Activated naive CD4-positive, alpha-beta T cell treated with anti-CD3 and anti-CD28 coated beads for 36 hours (primary cell): Measurements from ENCODE around the gene LRRC3C. TPM values are rescaled to one million over a fixed set of nuclear protein-coding genes. Genes with fewer than 3 reads are reported as not detected.

ENCODE experiments used
- CTCF ChIA-PET: fragments of 350-600 bp; sonication (Branson Sonifier 250); formaldehyde crosslinking; loops from one replicate; lab custom pipeline; 2021; ENCODE audit warnings: antibody characterized with exemption; lab: Charles Lee
- DNase-seq: peaks from one replicate; pipeline ENCODE4 v3.0.0-alpha.2; 2020
- H3K27ac Mint-ChIP-seq: one replicate; pipeline ENCODE4 v1.8.0; 2021; ENCODE audit warnings: mild to moderate bottlenecking, mixed read lengths
- H3K27me3 Mint-ChIP-seq: one replicate; pipeline ENCODE4 v1.8.0; 2021; ENCODE audit warnings: low read depth, mixed read lengths
- H3K36me3 Mint-ChIP-seq: one replicate; pipeline ENCODE4 v1.8.0; 2021; ENCODE audit warnings: low read depth, mixed read lengths
- H3K4me1 Mint-ChIP-seq: one replicate; pipeline ENCODE4 v1.8.0; 2021; ENCODE audit warnings: low read depth, mixed read lengths
- H3K4me3 Mint-ChIP-seq: one replicate; pipeline ENCODE4 v1.8.0; 2021; ENCODE audit warnings: mild to moderate bottlenecking, moderate library complexity, mixed read lengths
- H3K9me3 Mint-ChIP-seq: one replicate; pipeline ENCODE4 v1.8.0; 2021; ENCODE audit warnings: mixed read lengths
- intact Hi-C: fragments of 100-400 bp; cut with micrococcal nuclease; formaldehyde crosslinking; loops from one replicate; pipeline ENCODE4 v1.15.1; 2023
- total RNA-seq, 2 experiments: library from RNA; stranded (reverse); gene quantifications; one replicate each; pipeline ENCODE4 v1.2.3, GENCODE V29; 2021

Gene LRRC3C
- total RNA-seq, 2 experiments from 2014 or later = not detected

DNA sequence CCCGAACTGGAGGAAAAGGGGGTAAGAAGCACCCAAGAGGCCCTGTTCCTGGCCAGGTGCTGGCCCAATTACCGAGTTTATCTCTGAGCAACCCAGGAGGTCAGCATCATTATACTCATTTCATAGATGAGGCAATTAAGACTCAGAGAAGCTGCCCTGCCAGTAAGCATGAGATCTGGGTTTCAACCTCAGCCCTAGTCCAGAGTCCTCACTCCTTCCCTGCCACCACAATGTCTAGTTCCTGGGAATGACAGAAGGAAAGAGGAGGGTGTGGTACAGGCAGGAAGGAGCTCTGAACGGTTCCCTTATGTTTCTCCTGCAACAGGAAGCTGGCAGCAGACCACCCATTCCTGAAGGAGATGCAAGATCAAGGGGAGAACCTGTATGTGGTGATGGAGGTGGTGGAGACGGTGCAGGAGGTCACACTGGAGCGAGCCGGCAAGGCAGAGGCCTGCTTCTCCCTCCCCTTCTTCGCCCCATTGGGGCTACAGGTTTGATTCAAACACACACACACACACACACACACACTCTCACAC, 42.7 kb downstream of the LRRC3C start:
- peaks cover 3% of the 10 kb centered on the region for H3K4me1 Mint-ChIP-seq
- H3K27ac Mint-ChIP-seq = no peak overlapping the region
- H3K27me3 Mint-ChIP-seq = peaks cover 11% of the 10 kb centered on the region
- no peak for DNase-seq
- CTCF ChIA-PET = interaction anchor here (0.8 kb wide), 1 partner anchor 12 kb away, joined by 3 read pairs; no protein-coding TSS in a partner anchor
- no peak overlapping the region for H3K4me3 Mint-ChIP-seq
- H3K9me3 Mint-ChIP-seq = no peaks in the 10 kb centered on the region
- H3K36me3 Mint-ChIP-seq = no peaks in the 10 kb centered on the region
- intact Hi-C loops = no loop called here

- H3K36me3 Mint-ChIP-seq = no peaks in the 10 kb centered on the region
- DNase-seq = no peak
- CTCF ChIA-PET = interaction anchor here (0.6 kb wide), 1 partner anchor 384 kb away, joined by 3 read pairs; no protein-coding TSS in a partner anchor
Observed at GRCh38 chr17:39971076-39971603, 43.6 kb downstream of the LRRC3C start.

GRCh38 chr17:39972271-39972670, 44.7 kb downstream of the LRRC3C start:
- Mint-ChIP-seq H3K9me3 (no peaks in the 10 kb centered on the region), H3K27me3 (peaks cover 11% of the 10 kb centered on the region), H3K4me3 (no peak overlapping the region), H3K4me1 (peaks cover 3% of the 10 kb centered on the region), H3K36me3 (no peaks in the 10 kb centered on the region), H3K27ac (no peak overlapping the region)
- CTCF ChIA-PET = no interaction called here
- intact Hi-C loops = no loop called here
- DNase-seq = peak; percentile 18

More at GRCh38 chr17:39971076-39971603, 43.6 kb downstream of the LRRC3C start:
- no peaks in the 10 kb centered on the region for H3K9me3 Mint-ChIP-seq
- H3K27ac Mint-ChIP-seq = no peak overlapping the region
- peaks cover 3% of the 10 kb centered on the region for H3K4me1 Mint-ChIP-seq
- intact Hi-C loops = no loop called here
- peaks cover 11% of the 10 kb centered on the region for H3K27me3 Mint-ChIP-seq
- no peak overlapping the region for H3K4me3 Mint-ChIP-seq

DNA sequence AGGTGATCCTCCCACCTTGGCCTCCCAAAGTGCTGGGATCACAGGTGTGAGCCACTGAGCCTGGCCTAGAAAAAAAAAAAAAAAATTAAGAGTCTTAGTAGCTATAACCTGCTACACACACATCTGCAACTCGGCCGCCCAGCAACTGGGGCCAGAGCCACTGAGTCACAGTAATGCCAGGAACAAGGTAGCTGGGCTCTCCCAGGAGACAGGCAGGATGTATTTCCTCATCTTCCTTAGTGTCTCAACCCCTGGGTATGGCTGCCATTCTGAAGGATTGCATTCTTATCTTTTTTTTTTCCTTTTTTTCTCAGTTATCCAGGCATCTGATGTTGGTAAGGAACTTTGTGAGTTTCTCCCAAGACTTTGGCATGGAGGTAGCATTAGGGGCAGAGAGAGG, 46.0 kb downstream of the LRRC3C start:
- CTCF ChIA-PET = interaction anchor here (0.6 to 0.7 kb wide), 3 partner anchors 11 to 53 kb away, joined by 4 to 6 read pairs (median 5); no protein-coding TSS in a partner anchor
- Mint-ChIP-seq H3K4me3 (no peak overlapping the region), H3K4me1 (peaks cover 3% of the 10 kb centered on the region), H3K27ac (no peak overlapping the region), H3K9me3 (no peaks in the 10 kb centered on the region), H3K36me3 (no peaks in the 10 kb centered on the region), H3K27me3 (peaks cover 11% of the 10 kb centered on the region)
- no peak for DNase-seq
- intact Hi-C loops = no loop called here

- Mint-ChIP-seq H3K36me3 (no peaks in the 10 kb centered on the region), H3K9me3 (no peaks in the 10 kb centered on the region), H3K27me3 (peaks cover 14% of the 10 kb centered on the region), H3K4me1 (peaks cover 7% of the 10 kb centered on the region), H3K27ac (no peak overlapping the region), H3K4me3 (no peak overlapping the region)
- CTCF ChIA-PET = interaction anchor here (0.6 kb wide), 1 partner anchor 81 kb away, joined by 3 read pairs; no protein-coding TSS in a partner anchor
- no peak for DNase-seq
- intact Hi-C loops = no loop called here
Observed at GRCh38 chr17:39974433-39974832, 46.9 kb downstream of the LRRC3C start.

- Mint-ChIP-seq H3K4me3 (no peak overlapping the region), H3K36me3 (peaks cover 2% of the 10 kb centered on the region), H3K4me1 (peaks cover 14% of the 10 kb centered on the region), H3K27ac (no peak overlapping the region), H3K9me3 (no peaks in the 10 kb centered on the region), H3K27me3 (peaks cover 14% of the 10 kb centered on the region)
- DNase-seq = no peak
- intact Hi-C loops = no loop called here
- CTCF ChIA-PET = interaction anchor here (0.6 to 1.4 kb wide), 4 partner anchors 9 to 127 kb away, joined by 4 to 5 read pairs (median 4); no protein-coding TSS in a partner anchor
Observed at GRCh38 chr17:39975801-39976200, 48.3 kb downstream of the LRRC3C start.

- peaks cover 2% of the 10 kb centered on the region for H3K27me3 Mint-ChIP-seq
- intact Hi-C loops = no loop called here
- H3K4me3 Mint-ChIP-seq = no peak overlapping the region
- peaks cover 31% of the 10 kb centered on the region for H3K4me1 Mint-ChIP-seq
- H3K36me3 Mint-ChIP-seq = peaks cover 11% of the 10 kb centered on the region
- no peaks in the 10 kb centered on the region for H3K9me3 Mint-ChIP-seq
- no peak for DNase-seq
- CTCF ChIA-PET = interaction anchor here (0.6 to 4.0 kb wide), 12 partner anchors 11 to 357 kb away, joined by 3 to 34 read pairs (median 5); no protein-coding TSS in a partner anchor
- H3K27ac Mint-ChIP-seq = no peak overlapping the region
Observed at GRCh38 chr17:39979016-39979670, 51.6 kb downstream of the LRRC3C start.

DNA sequence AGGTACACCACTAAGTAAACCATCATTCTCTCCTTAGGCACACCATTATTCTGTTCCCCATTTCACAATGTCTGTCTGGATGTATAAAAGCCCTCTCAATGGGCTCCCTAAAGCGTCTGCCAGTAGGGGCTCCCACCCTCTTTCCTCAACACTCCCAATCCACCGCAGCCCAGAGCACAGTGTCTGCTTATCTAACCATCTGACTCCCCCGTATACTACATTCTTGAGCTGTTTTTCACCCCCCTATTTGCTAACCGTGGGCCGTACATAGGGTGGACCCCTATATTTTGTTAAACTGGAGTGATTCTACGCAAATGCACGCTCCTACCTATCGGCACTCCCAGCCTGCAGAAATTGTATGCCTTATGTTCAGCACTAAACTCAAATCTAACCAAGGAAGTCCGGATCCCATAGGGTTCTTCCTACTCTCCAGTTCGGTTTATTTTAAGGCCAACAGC, 52.4 kb downstream of the LRRC3C start:
- CTCF ChIA-PET = interaction anchor here (0.7 to 4.0 kb wide), 13 partner anchors 11 to 432 kb away, joined by 3 to 34 read pairs (median 5); partner anchors contain the start of gene MED24
- H3K36me3 Mint-ChIP-seq = peaks cover 17% of the 10 kb centered on the region
- intact Hi-C loops = loop anchor here (1.0 to 5.0 kb wide), 11 partner anchors 16 to 358 kb away; partner anchors contain the start of genes CASC3, LRRC3C and ORMDL3
- peak; percentile 10 for DNase-seq
- H3K4me1 Mint-ChIP-seq = peaks cover 35% of the 10 kb centered on the region
- H3K27ac Mint-ChIP-seq = peak overlapping the region; percentile 80
- H3K9me3 Mint-ChIP-seq = no peaks in the 10 kb centered on the region
- H3K4me3 Mint-ChIP-seq = peak overlapping the region; percentile 88
- peaks cover 2% of the 10 kb centered on the region for H3K27me3 Mint-ChIP-seq

DNA sequence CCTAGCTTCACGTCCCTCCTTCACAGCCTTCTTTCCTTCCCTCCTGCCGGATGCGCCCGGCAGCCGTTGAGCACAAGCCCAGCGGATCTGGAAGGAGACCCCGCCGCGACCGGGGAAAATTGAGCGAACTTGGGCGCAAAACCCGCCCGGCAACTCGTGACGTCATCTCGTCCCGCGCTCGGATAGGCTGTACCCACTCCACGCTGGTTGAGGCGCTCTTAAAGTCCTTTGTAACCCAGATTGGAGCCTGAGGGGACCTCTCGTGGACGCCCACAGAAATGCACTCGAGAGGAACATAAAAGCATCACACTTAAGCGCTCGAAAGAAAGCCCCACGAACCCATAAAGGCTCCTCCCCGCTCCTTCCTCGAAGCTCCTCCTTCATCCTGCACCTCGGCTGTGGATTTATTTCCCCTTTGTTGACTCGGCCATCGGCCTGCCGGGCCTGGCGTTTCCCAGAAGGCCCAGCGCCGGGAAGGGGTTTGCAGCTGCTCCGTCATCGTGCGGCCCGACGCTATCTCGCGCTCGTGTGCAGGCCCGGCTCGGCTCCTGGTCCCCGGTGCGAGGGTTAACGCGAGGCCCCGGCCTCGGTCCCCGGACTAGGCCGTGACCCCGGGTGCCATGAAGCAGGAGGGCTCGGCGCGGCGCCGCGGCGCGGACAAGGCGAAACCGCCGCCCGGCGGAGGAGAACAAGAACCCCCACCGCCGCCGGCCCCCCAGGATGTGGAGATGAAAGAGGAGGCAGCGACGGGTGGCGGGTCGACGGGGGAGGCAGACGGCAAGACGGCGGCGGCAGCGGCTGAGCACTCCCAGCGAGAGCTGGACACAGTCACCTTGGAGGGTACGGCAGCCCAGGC, 53.0 kb downstream of the LRRC3C start, which contains the start of gene PSMD3:
Gene PSMD3, plus strand, starts transcription at position 457 of the 856 bp plus-strand sequence. Its CDS starts 164 bp downstream, at position 621.
- intact Hi-C loops = loop anchor here (1.0 to 5.0 kb wide), 11 partner anchors 16 to 358 kb away; partner anchors contain the start of genes CASC3, LRRC3C and ORMDL3
- H3K27ac Mint-ChIP-seq = peak within 1 kb of the TSS; percentile 80
- CTCF ChIA-PET = interaction anchor here (0.6 to 4.0 kb wide), 15 partner anchors 12 to 696 kb away, joined by 3 to 34 read pairs (median 5); partner anchors contain the start of gene MED24
- H3K27me3 Mint-ChIP-seq = peaks cover 2% of the 10 kb centered on the region
- peak within 1 kb of the TSS; percentile 88 for H3K4me3 Mint-ChIP-seq
- no peaks in the 10 kb centered on the region for H3K9me3 Mint-ChIP-seq
- peaks cover 23% of the 10 kb centered on the region for H3K36me3 Mint-ChIP-seq
- peak; percentile 99 for DNase-seq
- peaks cover 39% of the 10 kb centered on the region for H3K4me1 Mint-ChIP-seq

- no peaks in the 10 kb centered on the region for H3K9me3 Mint-ChIP-seq
- peak overlapping the region; percentile 80 for H3K27ac Mint-ChIP-seq
- H3K27me3 Mint-ChIP-seq = peaks cover 2% of the 10 kb centered on the region
- CTCF ChIA-PET = interaction anchor here (0.6 to 4.0 kb wide), 14 partner anchors 13 to 697 kb away, joined by 3 to 34 read pairs (median 5); partner anchors contain the start of gene MED24
- peaks cover 28% of the 10 kb centered on the region for H3K36me3 Mint-ChIP-seq
- H3K4me1 Mint-ChIP-seq = peaks cover 39% of the 10 kb centered on the region
- DNase-seq = no peak
- intact Hi-C loops = loop anchor here (2.0 to 5.0 kb wide), 2 partner anchors 39 to 210 kb away; no protein-coding TSS in a partner anchor
- peak overlapping the region; percentile 88 for H3K4me3 Mint-ChIP-seq
Observed at GRCh38 chr17:39981207-39981741, 53.7 kb downstream of the LRRC3C start.
